ENCODE measurements around the gene DNPH1. TPM values are rescaled to one million over a fixed set of nuclear protein-coding genes. Genes with fewer than 3 reads are reported as not detected.
A peak's percentile ranks its signal among the peaks of the same experiment; 100 is the strongest.

Gene DNPH1
- total RNA-seq, 1 donor: 32.9 TPM

DNA sequence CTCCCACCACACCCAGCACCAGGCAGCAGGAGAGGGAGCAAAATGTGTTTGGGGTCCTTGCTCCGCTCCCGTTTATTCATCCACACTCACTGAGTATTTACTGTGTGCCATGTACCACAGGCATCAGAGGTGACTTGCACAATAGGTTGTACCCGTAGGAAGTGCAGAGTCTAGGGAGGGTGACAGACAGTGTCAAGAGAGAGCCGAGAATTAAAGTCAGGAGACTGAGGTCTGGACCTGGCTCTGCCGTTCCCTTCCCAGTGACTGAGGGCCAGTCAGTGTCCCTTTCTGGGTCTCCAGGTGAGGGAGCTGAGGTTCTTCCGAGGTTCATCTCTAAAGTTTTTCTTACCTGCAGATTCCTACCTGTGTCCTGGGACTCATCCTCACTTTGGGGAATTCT is 36.3 kb upstream of the DNPH1 start:
- H3K79me2 ChIP-seq (ENCODE audit: insufficient read depth, low read length): no peaks in the 10 kb centered on the region
- TF ChIP-seq, protein P1, sequence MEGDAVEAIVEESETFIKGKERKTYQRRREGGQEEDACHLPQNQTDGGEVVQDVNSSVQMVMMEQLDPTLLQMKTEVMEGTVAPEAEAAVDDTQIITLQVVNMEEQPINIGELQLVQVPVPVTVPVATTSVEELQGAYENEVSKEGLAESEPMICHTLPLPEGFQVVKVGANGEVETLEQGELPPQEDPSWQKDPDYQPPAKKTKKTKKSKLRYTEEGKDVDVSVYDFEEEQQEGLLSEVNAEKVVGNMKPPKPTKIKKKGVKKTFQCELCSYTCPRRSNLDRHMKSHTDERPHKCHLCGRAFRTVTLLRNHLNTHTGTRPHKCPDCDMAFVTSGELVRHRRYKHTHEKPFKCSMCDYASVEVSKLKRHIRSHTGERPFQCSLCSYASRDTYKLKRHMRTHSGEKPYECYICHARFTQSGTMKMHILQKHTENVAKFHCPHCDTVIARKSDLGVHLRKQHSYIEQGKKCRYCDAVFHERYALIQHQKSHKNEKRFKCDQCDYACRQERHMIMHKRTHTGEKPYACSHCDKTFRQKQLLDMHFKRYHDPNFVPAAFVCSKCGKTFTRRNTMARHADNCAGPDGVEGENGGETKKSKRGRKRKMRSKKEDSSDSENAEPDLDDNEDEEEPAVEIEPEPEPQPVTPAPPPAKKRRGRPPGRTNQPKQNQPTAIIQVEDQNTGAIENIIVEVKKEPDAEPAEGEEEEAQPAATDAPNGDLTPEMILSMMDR (IDR thresholded peaks at IDR 0.05; ENCODE audit: extremely low read depth, low read depth, low read length): no peak
- no peak for DNase-seq (ENCODE audit: insufficient read length, low spot score, missing footprints)
- no peak overlapping the region for H3K4me3 ChIP-seq (ENCODE audit: insufficient read depth, low read length)
- H3K4me2 ChIP-seq (ENCODE audit: insufficient read depth, low read length): no peak overlapping the region
- H3K9me3 ChIP-seq (ENCODE audit: low read depth, low read length): no peaks in the 10 kb centered on the region
- peaks cover 9% of the 10 kb centered on the region for H3K4me1 ChIP-seq (ENCODE audit: insufficient read depth, low read length)
- no peak overlapping the region for H2AFZ ChIP-seq (ENCODE audit: low read length)
- H3K27me3 ChIP-seq (ENCODE audit: insufficient read depth, low read length): peaks cover 20% of the 10 kb centered on the region
- H4K20me1 ChIP-seq (ENCODE audit: insufficient read depth, low read length): no peaks in the 10 kb centered on the region
- H3K36me3 ChIP-seq (ENCODE audit: insufficient read depth, low read length): no peaks in the 10 kb centered on the region
- no peak overlapping the region for H3K27ac ChIP-seq (ENCODE audit: low read depth, low read length)

DNA sequence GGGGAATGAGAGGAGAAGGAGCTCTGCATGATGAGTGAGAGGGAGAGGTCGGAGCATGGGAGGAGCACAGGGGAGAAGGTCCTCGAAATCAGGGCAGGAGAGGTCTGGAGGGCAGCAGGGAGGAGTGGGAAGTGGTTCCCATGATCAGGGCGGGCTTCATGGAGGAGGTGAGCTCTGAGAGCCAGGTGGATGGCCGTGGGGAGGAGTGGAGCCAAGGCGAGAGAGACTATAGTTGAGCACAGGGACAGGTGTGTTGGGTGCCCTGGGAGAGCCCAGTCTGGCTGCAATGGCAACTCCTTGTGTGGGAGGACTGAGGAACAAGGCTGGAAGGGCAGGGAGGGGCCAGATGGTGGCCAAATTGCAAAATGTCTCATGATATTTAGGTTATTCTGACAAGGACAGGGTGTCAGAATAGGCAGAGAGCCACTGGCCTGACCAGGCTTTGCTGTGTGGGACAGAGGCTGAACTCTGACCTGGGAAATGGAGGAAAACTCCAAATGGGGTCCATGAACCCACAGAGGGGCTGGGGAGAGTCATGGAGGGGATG is 35.4 kb upstream of the DNPH1 start:
- Histone ChIP-seq H2AFZ (ENCODE audit: low read length) (no peak overlapping the region), H4K20me1 (ENCODE audit: insufficient read depth, low read length) (no peaks in the 10 kb centered on the region)

DNA sequence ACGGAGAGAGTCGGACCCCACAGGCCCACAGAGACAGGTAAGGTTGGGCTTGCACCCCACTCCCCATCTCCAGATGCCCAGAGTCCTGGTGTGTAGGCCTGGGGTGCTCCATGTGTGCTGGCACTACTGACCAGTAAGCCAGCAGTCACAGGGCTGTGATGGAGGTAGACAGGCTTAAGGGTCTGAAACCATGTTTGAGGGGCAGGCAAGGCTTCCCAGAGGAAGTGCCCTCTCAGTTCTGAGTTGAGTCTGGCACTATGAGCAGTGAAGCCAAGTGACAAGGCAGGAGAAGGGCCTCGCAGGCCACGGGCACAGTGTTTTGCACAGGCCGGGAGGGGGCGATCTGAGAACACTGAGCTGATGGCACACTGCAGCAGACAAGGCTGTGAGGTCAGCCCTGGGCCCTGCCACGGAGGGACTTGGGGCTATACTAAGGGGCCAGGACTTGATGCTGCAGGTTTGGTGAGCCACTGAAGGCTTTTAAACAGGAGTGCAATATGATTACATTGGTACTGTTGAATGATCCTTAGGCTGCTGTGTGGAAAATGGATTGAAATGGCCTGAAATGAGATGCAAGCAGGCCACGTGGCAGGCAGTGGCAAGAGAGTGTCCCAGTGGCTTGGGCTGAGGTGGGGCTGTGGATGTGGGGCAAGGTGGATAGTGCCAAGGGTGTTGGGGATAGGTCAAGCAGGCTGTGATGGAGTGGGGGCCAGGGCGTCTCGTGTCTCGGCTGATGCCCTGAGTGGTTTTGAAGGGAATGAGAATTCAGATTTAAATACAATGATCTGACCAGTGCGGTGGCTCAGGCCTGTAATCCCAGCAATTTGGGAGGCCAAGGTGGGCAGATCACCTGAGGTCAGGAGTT is 34.3 kb upstream of the DNPH1 start:
- DNase-seq (ENCODE audit: insufficient read length, low spot score, missing footprints): peak; percentile 100
- TF ChIP-seq, protein P1 (IDR thresholded peaks at IDR 0.05; ENCODE audit: extremely low read depth, low read depth, low read length): peak; percentile 90
- H3K27ac ChIP-seq (ENCODE audit: low read depth, low read length): no peak overlapping the region
- peaks cover 2% of the 10 kb centered on the region for H3K4me1 ChIP-seq (ENCODE audit: insufficient read depth, low read length)
- no peaks in the 10 kb centered on the region for H3K9me3 ChIP-seq (ENCODE audit: low read depth, low read length)
- no peaks in the 10 kb centered on the region for H3K36me3 ChIP-seq (ENCODE audit: insufficient read depth, low read length)
- H4K20me1 ChIP-seq (ENCODE audit: insufficient read depth, low read length): no peaks in the 10 kb centered on the region
- no peak overlapping the region for H3K4me3 ChIP-seq (ENCODE audit: insufficient read depth, low read length)
- H3K79me2 ChIP-seq (ENCODE audit: insufficient read depth, low read length): no peaks in the 10 kb centered on the region
- H3K27me3 ChIP-seq (ENCODE audit: insufficient read depth, low read length): peaks cover 18% of the 10 kb centered on the region
- H2AFZ ChIP-seq (ENCODE audit: low read length): peak overlapping the region; percentile 36
- H3K4me2 ChIP-seq (ENCODE audit: insufficient read depth, low read length): no peak overlapping the region

More for the DNA sequence above, 35.4 kb upstream of the DNPH1 start:
- TF ChIP-seq, protein P1 (IDR thresholded peaks at IDR 0.05; ENCODE audit: extremely low read depth, low read depth, low read length): no peak
- Histone ChIP-seq H3K9me3 (ENCODE audit: low read depth, low read length) (no peaks in the 10 kb centered on the region), H3K4me3 (ENCODE audit: insufficient read depth, low read length) (no peak overlapping the region), H3K4me2 (ENCODE audit: insufficient read depth, low read length) (no peak overlapping the region), H3K36me3 (ENCODE audit: insufficient read depth, low read length) (no peaks in the 10 kb centered on the region), H3K4me1 (ENCODE audit: insufficient read depth, low read length) (peaks cover 9% of the 10 kb centered on the region), H3K27me3 (ENCODE audit: insufficient read depth, low read length) (peaks cover 20% of the 10 kb centered on the region), H3K27ac (ENCODE audit: low read depth, low read length) (no peak overlapping the region), H3K79me2 (ENCODE audit: insufficient read depth, low read length) (no peaks in the 10 kb centered on the region)
- DNase-seq (ENCODE audit: insufficient read length, low spot score, missing footprints): peak; percentile 81

DNA sequence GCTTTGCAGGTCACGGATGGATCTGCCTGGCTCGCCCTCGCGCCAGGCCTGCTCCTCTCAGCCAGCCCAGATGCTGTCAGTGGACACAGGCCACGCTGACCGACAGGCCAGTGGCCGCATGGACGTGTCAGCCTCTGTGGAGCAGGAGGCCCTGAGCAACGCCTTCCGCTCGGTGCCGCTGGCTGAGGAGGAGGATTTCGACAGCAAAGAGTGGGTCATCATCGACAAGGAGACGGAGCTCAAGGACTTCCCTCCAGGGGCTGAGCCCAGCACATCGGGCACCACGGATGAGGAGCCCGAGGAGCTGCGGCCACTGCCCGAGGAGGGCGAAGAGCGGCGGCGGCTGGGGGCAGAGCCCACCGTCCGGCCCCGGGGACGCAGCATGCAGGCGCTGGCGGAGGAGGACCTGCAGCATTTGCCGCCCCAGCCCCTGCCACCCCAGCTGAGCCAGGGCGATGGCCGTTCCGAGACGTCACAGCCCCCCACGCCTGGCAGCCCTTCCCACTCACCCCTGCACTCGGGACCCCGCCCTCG is 33.6 kb upstream of the DNPH1 start:
- Histone ChIP-seq H3K4me2 (ENCODE audit: insufficient read depth, low read length) (no peak overlapping the region), H2AFZ (ENCODE audit: low read length) (peak overlapping the region; percentile 36), H3K4me3 (ENCODE audit: insufficient read depth, low read length) (no peak overlapping the region), H3K9me3 (ENCODE audit: low read depth, low read length) (no peaks in the 10 kb centered on the region), H4K20me1 (ENCODE audit: insufficient read depth, low read length) (no peaks in the 10 kb centered on the region), H3K36me3 (ENCODE audit: insufficient read depth, low read length) (no peaks in the 10 kb centered on the region), H3K27me3 (ENCODE audit: insufficient read depth, low read length) (peaks cover 13% of the 10 kb centered on the region), H3K27ac (ENCODE audit: low read depth, low read length) (no peak overlapping the region), H3K79me2 (ENCODE audit: insufficient read depth, low read length) (no peaks in the 10 kb centered on the region), H3K4me1 (ENCODE audit: insufficient read depth, low read length) (no peaks in the 10 kb centered on the region)
- DNase-seq (ENCODE audit: insufficient read length, low spot score, missing footprints): no peak
- TF ChIP-seq, protein P1 (IDR thresholded peaks at IDR 0.05; ENCODE audit: extremely low read depth, low read depth, low read length): no peak
